Esophagus squamous epithelium (tissue), 4 donors: Measurements from ENCODE around the gene SLC30A4.

Source experiments
- CTCF ChIP-seq, 6 experiments: fragments of 450-650 bp in 4 of 6; fragments of 200-600 bp in 2 of 6; sonication (generic) in 2 of 6; IDR thresholded peaks; one replicate each; pipeline ENCODE4 v1.5.1; 2016 to 2019; ENCODE audit warnings: antibody characterized with exemption in 6 of 6, mild to moderate bottlenecking in 4 of 6, moderate library complexity in 4 of 6
- POLR2A ChIP-seq, 4 donors: fragments of 450-650 bp; IDR thresholded peaks; one replicate each; pipeline ENCODE4 v1.6.1; 2017; ENCODE audit warnings: antibody characterized with exemption in 4 of 4, mild to moderate bottlenecking in 4 of 4, moderate library complexity in 3 of 4

GRCh38 chr15:45431511-45431910 is 91.0 kb downstream of the SLC30A4 start:
- TF ChIP-seq POLR2A (IDR thresholded peaks at IDR 0.05), result no peak
- TF ChIP-seq CTCF (IDR thresholded peaks at IDR 0.05), result no peak
